IMR-90 (cell line): Measurements from ENCODE around the gene MARCKSL1. TPM values are rescaled to one million over a fixed set of nuclear protein-coding genes. Genes with fewer than 3 reads are reported as not detected.
"Not testable (repeated sequence)": the region's sequence is repeated elsewhere in the genome, so short reads cannot be mapped to it uniquely, and the experiment has no call there.

Experiments used
- ATAC-seq: fragments of 200-7000 bp; cut with Tn5 transposase; 2 replicates; pipeline ENCODE4 v1.9.1; 2020; ENCODE audit warnings: low read depth, mild to moderate bottlenecking, moderate library complexity
- BruUV-seq: library from RNA; stranded (reverse); fragments of 400-500 nt; replicated peaks from 2 replicates; lab custom pipeline; 2021; lab: Mats Ljungman, UMichigan
- CTCF ChIA-PET: fragments of 300-600 bp; formaldehyde crosslinking; extraction: SDS; loops from one replicate; lab custom pipeline; 2021; ENCODE audit warnings: antibody characterized with exemption; lab: Yijun Ruan, JAX
- POLR2A ChIA-PET: fragments of 300-600 bp; sonication (Branson Sonifier 250); formaldehyde crosslinking; loops from one replicate; lab custom pipeline; 2022; ENCODE audit warnings: antibody characterized with exemption; ENCODE audit not compliant: unreplicated experiment; lab: Charles Lee
- DNase-seq: peaks from one replicate; pipeline ENCODE4 v3.0.0; 2013
- H2AFZ ChIP-seq: replicated peaks from 2 replicates; pipeline ENCODE3; 2013; ENCODE audit warnings: low read length, mild to moderate bottlenecking; ENCODE audit not compliant: poor library complexity
- H2AK5ac ChIP-seq: 2 replicates; pipeline ENCODE4 v1.6.1; 2013; ENCODE audit warnings: low read depth, low read length, inconsistent platforms
- H2AK9ac ChIP-seq: replicated peaks from 2 replicates; pipeline ENCODE3; 2013; ENCODE audit warnings: mild to moderate bottlenecking, low read depth, low read length, moderate library complexity; ENCODE audit not compliant: poor library complexity
- H2BK120ac ChIP-seq: 2 replicates; pipeline ENCODE4 v1.6.1; 2013; ENCODE audit warnings: low read depth, low read length, inconsistent platforms
- H2BK15ac ChIP-seq: 3 replicates; pipeline ENCODE4 v1.6.1; 2013; ENCODE audit warnings: low read depth, low read length, inconsistent platforms
- H2BK20ac ChIP-seq: 2 replicates; pipeline ENCODE4 v1.6.1; 2013; ENCODE audit warnings: low read depth, mild to moderate bottlenecking, inconsistent platforms, low read length, moderate library complexity
- H2BK5ac ChIP-seq: 2 replicates; pipeline ENCODE4 v1.6.1; 2013; ENCODE audit warnings: mild to moderate bottlenecking, low read depth, low read length, inconsistent platforms; ENCODE audit not compliant: poor library complexity, severe bottlenecking
- H3K14ac ChIP-seq: replicated peaks from 2 replicates; pipeline ENCODE4 v1.6.1; 2013; ENCODE audit warnings: low read depth, low read length, inconsistent platforms
- H3K18ac ChIP-seq: 2 replicates; pipeline ENCODE4 v1.6.1; 2013; ENCODE audit warnings: low read depth, low read length, control low read depth
- H3K23ac ChIP-seq: 2 replicates; pipeline ENCODE4 v1.6.1; 2013; ENCODE audit warnings: low read depth, low read length, inconsistent platforms
- H3K27ac ChIP-seq: 2 replicates; pipeline ENCODE4 v1.5.1; 2013; ENCODE audit warnings: mild to moderate bottlenecking, control low read depth, low read length; ENCODE audit not compliant: insufficient read depth
- H3K27me3 ChIP-seq: 2 replicates; pipeline ENCODE4 v1.6.1; 2013; ENCODE audit warnings: low read length; ENCODE audit not compliant: control insufficient read depth, insufficient read depth
- H3K36me3 ChIP-seq: 2 replicates; pipeline ENCODE4 v1.6.1; 2013; ENCODE audit warnings: low read length, mixed read lengths; ENCODE audit not compliant: control insufficient read depth, insufficient read depth
- H3K4ac ChIP-seq: 2 replicates; pipeline ENCODE4 v1.6.1; 2013; ENCODE audit warnings: low read depth, low read length, inconsistent platforms
- H3K4me1 ChIP-seq: 2 replicates; pipeline ENCODE4 v1.6.1; 2013; ENCODE audit warnings: low read length, mixed read lengths; ENCODE audit not compliant: control insufficient read depth, insufficient read depth
- H3K4me2 ChIP-seq: 2 replicates; pipeline ENCODE4 v1.6.1; 2013; ENCODE audit warnings: low read depth, mild to moderate bottlenecking, control low read depth, low read length, moderate library complexity
- H3K4me3 ChIP-seq: 2 replicates; pipeline ENCODE4 v1.5.1; 2013; ENCODE audit warnings: low read depth, mild to moderate bottlenecking, control low read depth, low read length, moderate library complexity; ENCODE audit not compliant: insufficient read depth
- H3K56ac ChIP-seq: 2 replicates; pipeline ENCODE4 v1.6.1; 2013; ENCODE audit warnings: low read length, inconsistent platforms; ENCODE audit not compliant: insufficient read depth; ENCODE audit errors: extremely low read depth
- H3K79me1 ChIP-seq, 2 experiments: 2 replicates each; pipeline ENCODE4 v1.6.1; 2013; ENCODE audit warnings: low read length in 2 of 2, inconsistent platforms in 1 of 2, low read depth in 1 of 2
- H3K9ac ChIP-seq: 2 replicates; pipeline ENCODE4 v1.6.1; 2013; ENCODE audit warnings: low read depth, low read length, control low read depth
- H3K9me1 ChIP-seq: 2 replicates; pipeline ENCODE4 v1.6.1; 2013; ENCODE audit warnings: low read length, inconsistent platforms; ENCODE audit not compliant: insufficient read depth
- H3K9me3 ChIP-seq: 2 replicates; pipeline ENCODE4 v1.6.1; 2013; ENCODE audit warnings: low read length; ENCODE audit not compliant: control insufficient read depth, insufficient read depth
- H4K20me1 ChIP-seq: 2 replicates; pipeline ENCODE4 v1.6.1; 2013; ENCODE audit warnings: low read length, inconsistent platforms; ENCODE audit not compliant: insufficient read depth
- H4K5ac ChIP-seq: 2 replicates; pipeline ENCODE4 v1.6.1; 2013; ENCODE audit warnings: mild to moderate bottlenecking, low read depth, low read length, control low read depth
- H4K8ac ChIP-seq, 2 experiments: 2 replicates each; pipeline ENCODE4 v1.6.1; 2013; ENCODE audit warnings: low read depth in 2 of 2, low read length in 2 of 2, control low read depth in 1 of 2, inconsistent platforms in 1 of 2
- H4K91ac ChIP-seq: 2 replicates; pipeline ENCODE4 v1.6.1; 2013; ENCODE audit warnings: low read depth, low read length, inconsistent platforms; ENCODE audit not compliant: insufficient read depth
- WGBS, 2 experiments: methylation state at CpG; one replicate each; pipeline versions ENCODE4 v1.1.5 to v1.1.7; 2013; ENCODE audit warnings: missing lambda C conversion rate in 2 of 2; ENCODE audit not compliant: insufficient read length in 1 of 2; ENCODE audit errors: extremely low coverage in 2 of 2; 5-methylcytosine and 5-hydroxymethylcytosine counted together
- dilution Hi-C: fragments of 300-500 bp; cut with HindIII; formaldehyde crosslinking; loops from one replicate; pipeline ENCODE4 v1.14.3; 2018; ENCODE audit warnings: low sequenced_read_pairs; ENCODE audit not compliant: unreplicated experiment
- in situ Hi-C: fragments of 300-500 bp; cut with MboI; formaldehyde crosslinking; loops from 3 replicates; pipeline ENCODE4 v1.14.3; 2019; ENCODE audit warnings: low sequenced_read_pairs, inconsistent platforms, mixed read lengths
- intact Hi-C: fragments of 100-400 bp; cut with micrococcal nuclease; formaldehyde crosslinking; loops from 2 replicates; pipeline ENCODE4 v1.10.0; 2022
- polyA plus RNA-seq, 3 experiments: library from polyadenylated mRNA; depleted of rRNA; stranded (reverse); fragments of >200 nt; gene quantifications; 2 replicates each; pipeline ENCODE4 v1.2.3, GENCODE V29; 2012; ENCODE audit warnings: low replicate concordance in 1 of 3
- total RNA-seq: library from RNA; depleted of rRNA; stranded (reverse); fragments of >200 nt; gene quantifications from 2 replicates; pipeline ENCODE4 v1.2.3, GENCODE V29; 2012

MARCKSL1 gene
- total and polyA plus RNA-seq, 2 of the 4 experiments (the other 2 are of a cell fraction), result 37.5 to 218 TPM

DNA sequence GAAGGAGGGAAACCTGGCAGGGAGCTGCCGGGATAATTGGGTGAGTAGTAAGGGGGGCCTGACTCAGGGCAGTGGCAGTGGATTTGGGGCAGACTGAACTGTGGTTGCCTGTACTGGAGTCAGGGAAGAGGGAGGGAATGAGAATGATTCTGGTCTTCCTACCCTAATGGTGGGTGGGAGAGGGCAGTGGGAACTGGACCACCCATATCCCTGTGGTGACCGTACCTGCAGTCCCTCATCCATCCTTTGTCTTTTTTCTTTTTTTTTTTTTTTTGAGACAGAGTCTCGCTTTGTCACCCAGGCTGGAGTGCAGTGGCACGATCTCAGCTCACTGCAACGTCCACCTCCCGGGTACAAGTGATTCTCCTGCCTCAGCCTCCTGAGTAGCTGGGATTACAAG, 19.7 kb upstream of the MARCKSL1 start:
- H3K36me3 ChIP-seq, H2BK15ac ChIP-seq, H3K4me2 ChIP-seq, H3K4me3 ChIP-seq, H3K56ac ChIP-seq, H3K27me3 ChIP-seq, CTCF ChIA-PET, H2BK120ac ChIP-seq, H3K23ac ChIP-seq, H3K9me3 ChIP-seq, intact Hi-C loops, DNase-seq, H3K9ac ChIP-seq, H3K18ac ChIP-seq, in situ Hi-C loops, H3K4ac ChIP-seq, BruUV-seq, H2BK20ac ChIP-seq, POLR2A ChIA-PET, dilution Hi-C loops, H4K91ac ChIP-seq, ATAC-seq, H2AK9ac ChIP-seq, H3K14ac ChIP-seq, H4K8ac ChIP-seq, H2BK5ac ChIP-seq, H2AFZ ChIP-seq, H2AK5ac ChIP-seq, H3K27ac ChIP-seq, H4K5ac ChIP-seq, H4K20me1 ChIP-seq: not testable (repeated sequence)
- 60% methylated on average over 1 of the region's 6 CpGs; no CpG with 5 or more reads in 1 of the 2 experiments for WGBS, 2 experiments
- Histone ChIP-seq H3K79me1 (peaks cover 8 to 23% of the 10 kb centered on the region in 2 experiments; a peak in 3 of 4 replicates), H3K9me1 (peaks cover 18% of the 10 kb centered on the region), H3K4me1 (peaks cover 20% of the 10 kb centered on the region)
